HepG2 (cell line): Measurements from ENCODE around the gene STIM1. TPM values are rescaled to one million over a fixed set of nuclear protein-coding genes. Genes with fewer than 3 reads are reported as not detected.

ENCODE experiments used
- ATAC-seq: fragments of 200-7000 bp; cut with Tn5 transposase; 3 replicates; pipeline ENCODE4 v1.9.1; 2020; ENCODE audit warnings: mild to moderate bottlenecking, moderate library complexity
- BruUV-seq: library from RNA; stranded (reverse); fragments of 400-500 nt; replicated peaks from 2 replicates; lab custom pipeline; 2021; lab: Mats Ljungman, UMichigan
- CTCF ChIA-PET: fragments of 300-600 bp; formaldehyde crosslinking; extraction: SDS; loops from one replicate; lab custom pipeline; 2021; ENCODE audit warnings: low total read pairs, inconsistent platforms, low intra/inter-chr PET ratio; lab: Yijun Ruan, JAX
- POLR2A ChIA-PET: fragments of 350-600 bp; sonication (Branson Sonifier 250); formaldehyde crosslinking; loops from one replicate; lab custom pipeline; 2020; ENCODE audit warnings: antibody characterized with exemption, inconsistent platforms; lab: Yijun Ruan, JAX
- DNase-seq: peaks from one replicate; pipeline ENCODE4 v3.0.0-alpha.2; 2015; ENCODE audit warnings: low spot score
- FAIRE-seq: peaks from 3 replicates; lab custom pipeline; 2011; peaks lifted over from hg19 to GRCh38; lab: Jason Lieb, UNC
- H2AFZ ChIP-seq: one replicate; pipeline ENCODE4 v1.6.1; 2011; ENCODE audit warnings: low read length, inconsistent platforms
- H3K27ac ChIP-seq: fragments of 300-600 bp; 3 replicates; pipeline ENCODE4 v1.8.0; 2011; ENCODE audit warnings: mixed run types, mild to moderate bottlenecking, mixed read lengths, low read length, inconsistent platforms; ENCODE audit not compliant: insufficient read depth; ENCODE audit errors: extremely low read length
- H3K27me3 ChIP-seq, 2 experiments: fragments of 200-600 bp in 1 of 2; 2 replicates in 1 of 2; 3 replicates in 1 of 2; pipeline versions ENCODE4 v1.6.0 to v1.8.0; 2011; ENCODE audit warnings: low read length in 2 of 2, mild to moderate bottlenecking in 2 of 2, moderate library complexity in 2 of 2, inconsistent platforms in 1 of 2; ENCODE audit not compliant: insufficient read depth in 2 of 2, control insufficient read depth in 1 of 2
- H3K36me3 ChIP-seq, 2 experiments: fragments of 200-600 bp in 1 of 2; replicated peaks in 1 of 2; 2 replicates in 1 of 2; 3 replicates in 1 of 2; pipeline versions ENCODE4 v1.5.1 to v1.8.0; 2011; ENCODE audit warnings: low read length in 2 of 2, inconsistent platforms in 1 of 2; ENCODE audit not compliant: insufficient read depth in 2 of 2, control insufficient read depth in 1 of 2
- H3K4me1 ChIP-seq: 2 replicates; pipeline ENCODE4 v1.5.1; 2012; ENCODE audit warnings: low read length, inconsistent platforms; ENCODE audit not compliant: insufficient read depth
- H3K4me2 ChIP-seq: 2 replicates; pipeline ENCODE4 v1.6.0; 2011; ENCODE audit warnings: low read depth, low read length, inconsistent platforms
- H3K4me3 ChIP-seq, 3 experiments: fragments of 200-600 bp in 1 of 3; sonication (generic), shearing (Covaris generic) in 1 of 3; replicated peaks in 1 of 3; 2 replicates each; pipeline ENCODE4 v1.5.1; 2011 to 2016; ENCODE audit warnings: low read length in 3 of 3, inconsistent platforms in 2 of 3, low read depth in 2 of 3, mild to moderate bottlenecking in 2 of 3, control low read depth in 1 of 3, mixed read lengths in 1 of 3; ENCODE audit not compliant: insufficient read depth in 1 of 3
- H3K79me2 ChIP-seq: one replicate; pipeline ENCODE4 v1.6.1; 2011; ENCODE audit warnings: low read length, inconsistent platforms; ENCODE audit not compliant: insufficient read depth
- H3K9ac ChIP-seq: 2 replicates; pipeline ENCODE4 v1.6.0; 2011; ENCODE audit warnings: mild to moderate bottlenecking, low read depth, low read length, inconsistent platforms; ENCODE audit not compliant: insufficient read depth
- H3K9me3 ChIP-seq: 2 replicates; pipeline ENCODE4 v1.5.1; 2012; ENCODE audit warnings: mild to moderate bottlenecking, low read length
- H4K20me1 ChIP-seq: 2 replicates; pipeline ENCODE4 v1.6.0; 2011; ENCODE audit warnings: inconsistent platforms, mild to moderate bottlenecking, low read length, moderate library complexity; ENCODE audit not compliant: insufficient read depth
- BCL6 ChIP-seq: IDR thresholded peaks from 2 replicates; pipeline ENCODE4 v1.6.1; 2016; ENCODE audit warnings: missing genetic modification reagents, missing compliant biosample characterization
- CC2D1A ChIP-seq: sonication (generic); formaldehyde crosslinking; IDR thresholded peaks from 2 replicates; pipeline ENCODE4 v1.8.1; 2023; ENCODE audit warnings: mild to moderate bottlenecking, missing genetic modification reagents
- GATAD2A ChIP-seq: IDR thresholded peaks from 2 replicates; pipeline ENCODE4 v1.6.1; 2016
- GMEB2 ChIP-seq: IDR thresholded peaks from 2 replicates; pipeline ENCODE4 v1.6.1; 2016; ENCODE audit warnings: missing biosample characterization, missing genetic modification reagents, low read depth
- HDAC2 ChIP-seq: sonication (generic); formaldehyde crosslinking; IDR thresholded peaks from 2 replicates; pipeline ENCODE4 v1.4.0; 2020; ENCODE audit warnings: missing genetic modification reagents
- MATR3 ChIP-seq: sonication (generic); formaldehyde crosslinking; IDR thresholded peaks from 2 replicates; pipeline ENCODE4 v1.4.0; 2020; ENCODE audit warnings: missing genetic modification reagents
- MBNL3 ChIP-seq: fragments of 250-450 bp; sonication (Bioruptor Pico); conservative IDR thresholded peaks from 2 replicates; pipeline ENCODE4 v1.8.0; 2022; ENCODE audit warnings: mild to moderate bottlenecking, inconsistent platforms
- MIER2 ChIP-seq: IDR thresholded peaks from 2 replicates; pipeline ENCODE4 v1.6.1; 2016; ENCODE audit warnings: missing biosample characterization, missing genetic modification reagents
- NFYC ChIP-seq: IDR thresholded peaks from 2 replicates; pipeline ENCODE4 v1.6.1; 2016; ENCODE audit warnings: missing genetic modification reagents, missing compliant biosample characterization
- NR2F6 ChIP-seq, 2 experiments: IDR thresholded peaks; 2 replicates each; pipeline ENCODE4 v1.6.1; 2016; ENCODE audit warnings: antibody characterized with exemption in 1 of 2, mild to moderate bottlenecking in 1 of 2
- PAX8 ChIP-seq: sonication (generic); formaldehyde crosslinking; IDR thresholded peaks from 2 replicates; pipeline ENCODE4 v1.8.0; 2022; ENCODE audit warnings: mild to moderate bottlenecking, missing genetic modification reagents, borderline replicate concordance
- PBX2 ChIP-seq: IDR thresholded peaks from 2 replicates; pipeline ENCODE4 v1.6.1; 2016; ENCODE audit warnings: control low read depth
- PPARG ChIP-seq: conservative IDR thresholded peaks from 2 replicates; pipeline ENCODE4 v1.6.1; 2016; ENCODE audit warnings: missing biosample characterization, missing genetic modification reagents
- RXRA ChIP-seq: sonication (generic); formaldehyde crosslinking; IDR thresholded peaks from 2 replicates; pipeline ENCODE4 v1.5.1; 2020; ENCODE audit warnings: missing genetic modification reagents
- RXRB ChIP-seq: IDR thresholded peaks from 2 replicates; pipeline ENCODE4 v1.6.1; 2016; ENCODE audit warnings: borderline replicate concordance, missing genetic modification reagents, missing compliant biosample characterization
- SOX13 ChIP-seq, 3 experiments: fragments of 450-650 bp in 1 of 3; sonication (generic) in 1 of 3; formaldehyde crosslinking in 1 of 3; IDR thresholded peaks in 2 of 3; conservative IDR thresholded peaks in 1 of 3; 2 replicates each; pipeline versions ENCODE4 v1.5.0 to v1.6.1; 2016 to 2020; ENCODE audit warnings: antibody characterized with exemption in 1 of 3, mild to moderate bottlenecking in 1 of 3, missing compliant biosample characterization in 1 of 3, missing genetic modification reagents in 1 of 3, moderate library complexity in 1 of 3
- THAP11 ChIP-seq: IDR thresholded peaks from 2 replicates; pipeline ENCODE4 v1.6.1; 2016; ENCODE audit warnings: missing biosample characterization, missing genetic modification reagents
- XRCC5 ChIP-seq: fragments of 200-400 bp; formaldehyde crosslinking; optimal IDR thresholded peaks from 2 replicates; pipeline ENCODE3; 2017; ENCODE audit warnings: mild to moderate bottlenecking, low read length
- ZFP82 ChIP-seq: sonication (generic); formaldehyde crosslinking; IDR thresholded peaks from 2 replicates; pipeline ENCODE4 v1.5.1; 2020; ENCODE audit warnings: mild to moderate bottlenecking, missing genetic modification reagents, borderline replicate concordance
- ZNF138 ChIP-seq: sonication (generic); formaldehyde crosslinking; IDR thresholded peaks from 2 replicates; pipeline ENCODE4 v1.5.0; 2020; ENCODE audit warnings: mild to moderate bottlenecking, low read depth, missing genetic modification reagents
- ZNF292 ChIP-seq: sonication (generic); formaldehyde crosslinking; IDR thresholded peaks from 2 replicates; pipeline ENCODE4 v1.8.1; 2022; ENCODE audit warnings: mild to moderate bottlenecking, low read depth, missing genetic modification reagents, borderline replicate concordance
- ZNF549 ChIP-seq: sonication (generic); formaldehyde crosslinking; IDR thresholded peaks from 2 replicates; pipeline ENCODE4 v1.5.0; 2020; ENCODE audit warnings: missing genetic modification reagents
- WGBS: methylation state at CpG from one replicate; pipeline ENCODE4 v1.1.6; 2017; ENCODE audit warnings: low lambda C conversion rate; 5-methylcytosine and 5-hydroxymethylcytosine counted together
- in situ Hi-C: cut with HindIII; loops from 2 replicates; pipeline ENCODE4 v1.10.0; 2017; ENCODE audit warnings: low pct_unique_long_range_greater_than_20kb; ENCODE audit not compliant: extremely low pct_ligation_motif_present
- intact Hi-C: fragments of 100-400 bp; cut with micrococcal nuclease; formaldehyde crosslinking; loops from one replicate; pipeline ENCODE4 v1.10.0; 2022; ENCODE audit not compliant: unreplicated experiment
- polyA plus RNA-seq, 8 experiments: library from polyadenylated mRNA; depleted of rRNA in 3 of 8; stranded (reverse) in 7 of 8; unstranded in 1 of 8; fragments of >200 nt; fragmentation: Illumina TruSeq in 4 of 8; extraction: Trizol in 4 of 8; gene quantifications; 2 replicates each; pipeline versions ENCODE4 v1.2.1 to v1.2.3, GENCODE V29; 2011 to 2016; ENCODE audit warnings: low read depth in 4 of 8, missing spikeins in 1 of 8, mixed read lengths in 1 of 8; ENCODE audit not compliant: insufficient read depth in 1 of 8
- total RNA-seq, 5 experiments: library from RNA; depleted of rRNA; stranded (reverse); fragments of >200 nt; fragmentation: Illumina TruSeq; extraction: Trizol; gene quantifications; 2 replicates each; pipeline ENCODE4 v1.2.3, GENCODE V29; 2016; ENCODE audit warnings: low read depth in 1 of 5
- TF ChIP-seq, protein P1 (sequence below): IDR thresholded peaks from 2 replicates; pipeline ENCODE4 v1.6.1; 2016; ENCODE audit warnings: low read depth, borderline replicate concordance

STIM1 gene
- total and polyA plus RNA-seq, 2 of the 13 experiments (the other 11 are each of a cell fraction or from before 2014, with no cell fraction given) = 19.2 to 28.5 TPM

DNA sequence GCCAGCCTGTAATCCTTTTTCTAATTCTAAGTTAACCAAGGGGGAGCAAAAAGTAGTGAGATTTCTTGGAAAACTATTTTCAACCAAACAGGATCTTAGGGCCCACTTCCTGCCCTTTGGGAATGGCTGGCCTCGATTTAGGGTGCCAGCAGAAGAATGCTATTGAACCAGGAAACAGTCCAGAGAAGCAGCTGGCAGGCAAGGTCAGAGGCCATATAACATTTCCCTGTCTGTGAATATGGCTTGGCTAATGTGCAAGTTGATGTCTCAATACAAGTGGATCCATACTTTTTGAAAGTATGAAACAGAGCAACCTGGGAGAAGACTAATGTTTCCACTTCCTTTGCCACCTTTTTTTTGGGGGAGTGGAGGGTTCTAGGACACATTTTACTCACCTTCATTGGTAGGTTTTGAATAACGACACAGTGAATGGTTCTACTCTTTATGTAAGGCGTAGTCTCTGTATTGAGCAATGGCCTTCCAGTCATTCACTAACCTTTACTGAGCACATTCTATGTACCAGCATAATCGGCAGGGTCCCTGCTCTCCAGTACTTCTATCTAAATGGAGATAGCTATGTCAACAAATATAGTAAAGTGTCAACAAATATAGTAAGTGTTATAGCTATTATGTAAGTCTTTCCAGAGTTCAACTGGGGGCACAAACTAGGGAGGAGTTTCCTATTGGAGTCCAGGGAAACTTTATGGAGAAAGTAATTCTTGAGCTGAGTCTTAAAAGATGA lies 204.9 kb downstream of the STIM1 start:
- no TSS peak for BruUV-seq
- in situ Hi-C loops = loop anchor here (10.0 kb wide), 1 partner anchor 106 kb away; no protein-coding TSS in a partner anchor
- Histone ChIP-seq H3K4me1 (peaks cover 22% of the 10 kb centered on the region), H3K9me3 (no peaks in the 10 kb centered on the region), H3K79me2 (no peaks in the 10 kb centered on the region), H3K4me2 (no peak overlapping the region), H3K36me3 (peaks cover 8 to 31% of the 10 kb centered on the region in 2 experiments), H3K9ac (no peak overlapping the region), H3K27ac (no peak overlapping the region), H2AFZ (no peak overlapping the region), H3K4me3 (no peak overlapping the region), H4K20me1 (no peaks in the 10 kb centered on the region), H3K27me3 (no peaks in the 10 kb centered on the region; a peak in 1 of 5 replicates)
- ATAC-seq (peak; percentile 89), DNase-seq (peak; percentile 80), FAIRE-seq (peak; percentile 71)
- ChIA-PET CTCF (no interaction called here), POLR2A (interaction anchor here (1.2 to 2.3 kb wide), 6 partner anchors 11 to 219 kb away, joined by 3 to 12 read pairs (median 4); partner anchors contain the start of genes RHOG and STIM1)
- 21% methylated on average over 4 of the region's 4 CpGs for WGBS
- intact Hi-C loops = loop anchor here (2.0 kb wide), 1 partner anchor 16 kb away; no protein-coding TSS in a partner anchor
- TF ChIP-seq ZNF292 (CRISPR knock-in tag) = no peak
- no peak for TF ChIP-seq CC2D1A (CRISPR knock-in tag)
- no peak for TF ChIP-seq SOX13 (IDR thresholded peaks at IDR 0.05)
- TF ChIP-seq SOX13 (CRISPR knock-in tag; conservative IDR thresholded peaks at IDR 0.05 in 1 of 2, IDR thresholded peaks at IDR 0.05 in 1 of 2) = peak in 1 of 2 experiments; percentile 81; a peak in 2 of 4 replicates
- peak; percentile 94 for TF ChIP-seq BCL6 (CRISPR knock-in tag)
- no peak for TF ChIP-seq MIER2
- no peak for TF ChIP-seq ZNF138
- no peak for TF ChIP-seq MBNL3
- no peak for TF ChIP-seq NFYC (CRISPR knock-in tag)
- peak; percentile 98 for TF ChIP-seq RXRB
- no peak for TF ChIP-seq ZNF549
- TF ChIP-seq NR2F6 (IDR thresholded peaks at IDR 0.05) = peak; percentile 55
- peak; percentile 69 for TF ChIP-seq NR2F6 (CRISPR knock-in tag; IDR thresholded peaks at IDR 0.05)
- no peak for TF ChIP-seq GMEB2
- no peak for TF ChIP-seq XRCC5
- TF ChIP-seq, protein P1, sequence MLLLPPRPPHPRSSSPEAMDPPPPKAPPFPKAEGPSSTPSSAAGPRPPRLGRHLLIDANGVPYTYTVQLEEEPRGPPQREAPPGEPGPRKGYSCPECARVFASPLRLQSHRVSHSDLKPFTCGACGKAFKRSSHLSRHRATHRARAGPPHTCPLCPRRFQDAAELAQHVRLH (CRISPR knock-in tag) = no peak
- no peak for TF ChIP-seq MATR3
- no peak for TF ChIP-seq ZFP82 (CRISPR knock-in tag)
- peak; percentile 56; the same call in 1 of the 2 replicates for TF ChIP-seq PPARG
- TF ChIP-seq HDAC2 = peak; percentile 52; the same call in 1 of the 2 replicates
- no peak for TF ChIP-seq PAX8
- peak; percentile 91 for TF ChIP-seq GATAD2A (CRISPR knock-in tag)
- 0 out of 2 replicates have a peak, but pooled peaks have one; percentile 31 for TF ChIP-seq THAP11
- TF ChIP-seq PBX2 = no peak
- peak; percentile 56; the same call in 1 of the 2 replicates for TF ChIP-seq RXRA
